HepG2 (cell line): ENCODE measurements around the gene BTBD19. TPM values are rescaled to one million over a fixed set of nuclear protein-coding genes. Genes with fewer than 3 reads are reported as not detected.

ENCODE experiments used
- AHR ChIP-seq: IDR thresholded peaks from 2 replicates; pipeline ENCODE4 v1.6.1; 2018; ENCODE audit warnings: missing genetic modification reagents, missing compliant biosample characterization
- CBFB ChIP-seq: sonication (generic); formaldehyde crosslinking; IDR thresholded peaks from 2 replicates; pipeline ENCODE4 v1.4.0; 2020; ENCODE audit warnings: missing genetic modification reagents
- CHD2 ChIP-seq: IDR thresholded peaks from 2 replicates; pipeline ENCODE4 v1.6.1; 2011; ENCODE audit warnings: low read depth, low read length, improper control_type of control experiment
- FOXO1 ChIP-seq: sonication (generic); formaldehyde crosslinking; IDR thresholded peaks from 2 replicates; pipeline ENCODE4 v1.4.0; 2020; ENCODE audit warnings: missing genetic modification reagents
- GABPA ChIP-seq, 2 experiments: IDR thresholded peaks; 2 replicates each; pipeline ENCODE4 v1.6.1; 2011 to 2016; ENCODE audit warnings: low read depth in 2 of 2, low read length in 1 of 2, missing biosample characterization in 1 of 2, missing genetic modification characterization in 1 of 2
- HMGA1 ChIP-seq: sonication (generic); formaldehyde crosslinking; conservative IDR thresholded peaks from 2 replicates; pipeline ENCODE4 v1.4.0; 2020; ENCODE audit warnings: missing genetic modification reagents
- RAD21 ChIP-seq: fragments of 450-650 bp; formaldehyde crosslinking; IDR thresholded peaks from 2 replicates; pipeline ENCODE4 v1.5.0; 2020; ENCODE audit warnings: mild to moderate bottlenecking
- TCF12 ChIP-seq, 2 experiments: fragments of 450-650 bp in 1 of 2; sonication (generic) in 1 of 2; formaldehyde crosslinking in 1 of 2; IDR thresholded peaks; 2 replicates each; pipeline versions ENCODE4 v1.6.1 to v1.8.0; 2017 to 2022; ENCODE audit warnings: antibody characterized with exemption in 1 of 2, mild to moderate bottlenecking in 1 of 2, missing genetic modification reagents in 1 of 2, moderate library complexity in 1 of 2
- ZFP37 ChIP-seq: sonication (generic); formaldehyde crosslinking; IDR thresholded peaks from 2 replicates; pipeline ENCODE4 v1.4.0; 2020; ENCODE audit warnings: missing genetic modification reagents, borderline replicate concordance
- ZNF629 ChIP-seq: sonication (generic); formaldehyde crosslinking; conservative IDR thresholded peaks from 2 replicates; pipeline ENCODE4 v1.5.0; 2020; ENCODE audit warnings: missing genetic modification reagents
- polyA plus RNA-seq, 8 experiments: library from polyadenylated mRNA; depleted of rRNA in 3 of 8; stranded (reverse) in 7 of 8; unstranded in 1 of 8; fragments of >200 nt; fragmentation: Illumina TruSeq in 4 of 8; extraction: Trizol in 4 of 8; gene quantifications; 2 replicates each; pipeline versions ENCODE4 v1.2.1 to v1.2.3, GENCODE V29; 2011 to 2016; ENCODE audit warnings: low read depth in 4 of 8, missing spikeins in 1 of 8, mixed read lengths in 1 of 8; ENCODE audit not compliant: insufficient read depth in 1 of 8
- total RNA-seq, 5 experiments: library from RNA; depleted of rRNA; stranded (reverse); fragments of >200 nt; fragmentation: Illumina TruSeq; extraction: Trizol; gene quantifications; 2 replicates each; pipeline ENCODE4 v1.2.3, GENCODE V29; 2016; ENCODE audit warnings: low read depth in 1 of 5
- TF ChIP-seq, protein P1 (sequence below): sonication (generic); formaldehyde crosslinking; IDR thresholded peaks from 2 replicates; pipeline ENCODE4 v1.4.0; 2020; ENCODE audit warnings: missing genetic modification reagents, borderline replicate concordance
- TF ChIP-seq, protein P2 (sequence below): sonication (generic); formaldehyde crosslinking; IDR thresholded peaks from 2 replicates; pipeline ENCODE4 v1.4.0; 2020; ENCODE audit warnings: missing genetic modification reagents, borderline replicate concordance
- TF ChIP-seq, protein P3 (sequence below): sonication (generic); formaldehyde crosslinking; IDR thresholded peaks from 2 replicates; pipeline ENCODE4 v1.5.0; 2020; ENCODE audit warnings: missing genetic modification reagents
- TF ChIP-seq, protein P4 (sequence below): sonication (generic); formaldehyde crosslinking; IDR thresholded peaks from 2 replicates; pipeline ENCODE4 v1.5.0; 2020; ENCODE audit warnings: missing genetic modification reagents

The BTBD19 gene
- total and polyA plus RNA-seq, 2 of the 13 experiments (the other 11 are each of a cell fraction or from before 2014, with no cell fraction given), result 2.7 to 6.7 TPM

DNA sequence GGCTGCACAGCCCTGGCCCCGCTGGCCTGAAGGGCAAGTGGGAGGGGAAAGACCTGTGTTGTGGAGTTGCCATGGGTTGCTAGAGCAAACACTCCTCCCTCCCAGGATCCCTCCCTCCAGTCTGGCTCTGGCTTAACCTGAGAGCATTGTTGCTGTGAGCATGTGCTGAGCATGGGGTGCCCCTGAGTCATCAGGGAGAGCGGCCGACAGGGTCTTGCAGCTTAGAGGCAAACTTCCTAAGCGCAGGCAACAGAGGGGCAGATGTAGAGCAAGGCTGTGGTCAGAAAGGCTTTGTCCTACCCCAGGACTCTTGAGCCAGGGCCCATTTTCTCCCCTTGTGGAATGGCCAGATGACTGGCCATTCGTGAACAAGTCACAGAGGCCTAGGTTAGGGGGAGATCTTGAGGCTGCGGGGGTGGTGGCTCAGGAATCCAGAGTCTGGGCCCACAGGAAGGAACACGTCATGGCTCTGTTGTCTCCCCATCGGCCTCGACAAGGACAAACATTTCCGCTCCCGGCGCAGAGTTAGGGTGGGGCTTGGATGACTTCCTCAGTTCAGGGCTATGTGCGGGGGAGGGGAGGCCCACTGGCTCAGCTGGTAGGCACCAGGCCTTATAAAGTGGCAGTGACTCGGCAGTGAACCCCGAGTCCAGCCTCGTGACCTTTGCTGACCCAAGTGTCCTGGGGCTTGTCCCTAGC lies 810 bp upstream of the BTBD19 start (continued):
- TF ChIP-seq, protein P1, sequence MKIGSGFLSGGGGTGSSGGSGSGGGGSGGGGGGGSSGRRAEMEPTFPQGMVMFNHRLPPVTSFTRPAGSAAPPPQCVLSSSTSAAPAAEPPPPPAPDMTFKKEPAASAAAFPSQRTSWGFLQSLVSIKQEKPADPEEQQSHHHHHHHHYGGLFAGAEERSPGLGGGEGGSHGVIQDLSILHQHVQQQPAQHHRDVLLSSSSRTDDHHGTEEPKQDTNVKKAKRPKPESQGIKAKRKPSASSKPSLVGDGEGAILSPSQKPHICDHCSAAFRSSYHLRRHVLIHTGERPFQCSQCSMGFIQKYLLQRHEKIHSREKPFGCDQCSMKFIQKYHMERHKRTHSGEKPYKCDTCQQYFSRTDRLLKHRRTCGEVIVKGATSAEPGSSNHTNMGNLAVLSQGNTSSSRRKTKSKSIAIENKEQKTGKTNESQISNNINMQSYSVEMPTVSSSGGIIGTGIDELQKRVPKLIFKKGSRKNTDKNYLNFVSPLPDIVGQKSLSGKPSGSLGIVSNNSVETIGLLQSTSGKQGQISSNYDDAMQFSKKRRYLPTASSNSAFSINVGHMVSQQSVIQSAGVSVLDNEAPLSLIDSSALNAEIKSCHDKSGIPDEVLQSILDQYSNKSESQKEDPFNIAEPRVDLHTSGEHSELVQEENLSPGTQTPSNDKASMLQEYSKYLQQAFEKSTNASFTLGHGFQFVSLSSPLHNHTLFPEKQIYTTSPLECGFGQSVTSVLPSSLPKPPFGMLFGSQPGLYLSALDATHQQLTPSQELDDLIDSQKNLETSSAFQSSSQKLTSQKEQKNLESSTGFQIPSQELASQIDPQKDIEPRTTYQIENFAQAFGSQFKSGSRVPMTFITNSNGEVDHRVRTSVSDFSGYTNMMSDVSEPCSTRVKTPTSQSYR (CRISPR knock-in tag), result peak; percentile 88; the same call in 1 of the 2 replicates
- no peak for TF ChIP-seq ZNF629
- TF ChIP-seq CHD2, result 0 out of 2 replicates have a peak, but pooled peaks have one; percentile 12
- no peak; the same call in 1 of the 2 replicates for TF ChIP-seq AHR
- TF ChIP-seq HMGA1 (CRISPR knock-in tag), result no peak
- TF ChIP-seq FOXO1 (CRISPR knock-in tag), result peak; percentile 23; the same call in 1 of the 2 replicates
- TF ChIP-seq CBFB (CRISPR knock-in tag), result no peak
- TF ChIP-seq, protein P2, sequence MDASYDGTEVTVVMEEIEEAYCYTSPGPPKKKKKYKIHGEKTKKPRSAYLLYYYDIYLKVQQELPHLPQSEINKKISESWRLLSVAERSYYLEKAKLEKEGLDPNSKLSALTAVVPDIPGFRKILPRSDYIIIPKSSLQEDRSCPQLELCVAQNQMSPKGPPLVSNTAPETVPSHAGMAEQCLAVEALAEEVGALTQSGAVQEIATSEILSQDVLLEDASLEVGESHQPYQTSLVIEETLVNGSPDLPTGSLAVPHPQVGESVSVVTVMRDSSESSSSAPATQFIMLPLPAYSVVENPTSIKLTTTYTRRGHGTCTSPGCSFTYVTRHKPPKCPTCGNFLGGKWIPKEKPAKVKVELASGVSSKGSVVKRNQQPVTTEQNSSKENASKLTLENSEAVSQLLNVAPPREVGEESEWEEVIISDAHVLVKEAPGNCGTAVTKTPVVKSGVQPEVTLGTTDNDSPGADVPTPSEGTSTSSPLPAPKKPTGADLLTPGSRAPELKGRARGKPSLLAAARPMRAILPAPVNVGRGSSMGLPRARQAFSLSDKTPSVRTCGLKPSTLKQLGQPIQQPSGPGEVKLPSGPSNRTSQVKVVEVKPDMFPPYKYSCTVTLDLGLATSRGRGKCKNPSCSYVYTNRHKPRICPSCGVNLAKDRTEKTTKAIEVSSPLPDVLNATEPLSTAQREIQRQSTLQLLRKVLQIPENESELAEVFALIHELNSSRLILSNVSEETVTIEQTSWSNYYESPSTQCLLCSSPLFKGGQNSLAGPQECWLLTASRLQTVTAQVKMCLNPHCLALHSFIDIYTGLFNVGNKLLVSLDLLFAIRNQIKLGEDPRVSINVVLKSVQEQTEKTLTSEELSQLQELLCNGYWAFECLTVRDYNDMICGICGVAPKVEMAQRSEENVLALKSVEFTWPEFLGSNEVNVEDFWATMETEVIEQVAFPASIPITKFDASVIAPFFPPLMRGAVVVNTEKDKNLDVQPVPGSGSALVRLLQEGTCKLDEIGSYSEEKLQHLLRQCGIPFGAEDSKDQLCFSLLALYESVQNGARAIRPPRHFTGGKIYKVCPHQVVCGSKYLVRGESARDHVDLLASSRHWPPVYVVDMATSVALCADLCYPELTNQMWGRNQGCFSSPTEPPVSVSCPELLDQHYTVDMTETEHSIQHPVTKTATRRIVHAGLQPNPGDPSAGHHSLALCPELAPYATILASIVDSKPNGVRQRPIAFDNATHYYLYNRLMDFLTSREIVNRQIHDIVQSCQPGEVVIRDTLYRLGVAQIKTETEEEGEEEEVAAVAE, result peak; percentile 72; the same call in 1 of the 2 replicates
- TF ChIP-seq, protein P3, sequence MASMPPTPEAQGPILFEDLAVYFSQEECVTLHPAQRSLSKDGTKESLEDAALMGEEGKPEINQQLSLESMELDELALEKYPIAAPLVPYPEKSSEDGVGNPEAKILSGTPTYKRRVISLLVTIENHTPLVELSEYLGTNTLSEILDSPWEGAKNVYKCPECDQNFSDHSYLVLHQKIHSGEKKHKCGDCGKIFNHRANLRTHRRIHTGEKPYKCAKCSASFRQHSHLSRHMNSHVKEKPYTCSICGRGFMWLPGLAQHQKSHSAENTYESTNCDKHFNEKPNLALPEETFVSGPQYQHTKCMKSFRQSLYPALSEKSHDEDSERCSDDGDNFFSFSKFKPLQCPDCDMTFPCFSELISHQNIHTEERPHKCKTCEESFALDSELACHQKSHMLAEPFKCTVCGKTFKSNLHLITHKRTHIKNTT, result no peak
- no peak for TF ChIP-seq GABPA (IDR thresholded peaks at IDR 0.05; ENCODE audit: low read depth, low read length)
- peak; percentile 81 for TF ChIP-seq GABPA (CRISPR knock-in tag; IDR thresholded peaks at IDR 0.05; ENCODE audit: low read depth)
- peak; percentile 95; the same call in 1 of the 2 replicates for TF ChIP-seq ZFP37
- TF ChIP-seq, protein P4, sequence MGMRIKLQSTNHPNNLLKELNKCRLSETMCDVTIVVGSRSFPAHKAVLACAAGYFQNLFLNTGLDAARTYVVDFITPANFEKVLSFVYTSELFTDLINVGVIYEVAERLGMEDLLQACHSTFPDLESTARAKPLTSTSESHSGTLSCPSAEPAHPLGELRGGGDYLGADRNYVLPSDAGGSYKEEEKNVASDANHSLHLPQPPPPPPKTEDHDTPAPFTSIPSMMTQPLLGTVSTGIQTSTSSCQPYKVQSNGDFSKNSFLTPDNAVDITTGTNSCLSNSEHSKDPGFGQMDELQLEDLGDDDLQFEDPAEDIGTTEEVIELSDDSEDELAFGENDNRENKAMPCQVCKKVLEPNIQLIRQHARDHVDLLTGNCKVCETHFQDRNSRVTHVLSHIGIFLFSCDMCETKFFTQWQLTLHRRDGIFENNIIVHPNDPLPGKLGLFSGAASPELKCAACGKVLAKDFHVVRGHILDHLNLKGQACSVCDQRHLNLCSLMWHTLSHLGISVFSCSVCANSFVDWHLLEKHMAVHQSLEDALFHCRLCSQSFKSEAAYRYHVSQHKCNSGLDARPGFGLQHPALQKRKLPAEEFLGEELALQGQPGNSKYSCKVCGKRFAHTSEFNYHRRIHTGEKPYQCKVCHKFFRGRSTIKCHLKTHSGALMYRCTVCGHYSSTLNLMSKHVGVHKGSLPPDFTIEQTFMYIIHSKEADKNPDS, result peak; percentile 38; the same call in 1 of the 2 replicates
- TF ChIP-seq RAD21 (CRISPR knock-in tag), result no peak
- no peak for TF ChIP-seq TCF12 (IDR thresholded peaks at IDR 0.05)
- peak; percentile 5 for TF ChIP-seq TCF12 (CRISPR knock-in tag; IDR thresholded peaks at IDR 0.05)
